Mucosa of descending colon (tissue), 3 donors: ENCODE data around the gene GCNT2. TPM values are rescaled to one million over a fixed set of nuclear protein-coding genes. Genes with fewer than 3 reads are reported as not detected.

Source experiments
- ATAC-seq: fragments of 200-7000 bp; cut with Tn5 transposase; one replicate; pipeline ENCODE4 v1.9.1; 2020; ENCODE audit warnings: mild to moderate bottlenecking, moderate library complexity
- DNase-seq, 3 donors: peaks; one replicate each; pipeline ENCODE4 v3.0.0-alpha.2; 2020
- H3K36me3 ChIP-seq: fragments of 200-600 bp; one replicate; pipeline ENCODE4 v1.8.0; 2021; ENCODE audit warnings: low read depth, mild to moderate bottlenecking
- H3K4me1 ChIP-seq: fragments of 200-600 bp; one replicate; pipeline ENCODE4 v1.8.0; 2021; ENCODE audit warnings: low read depth, mild to moderate bottlenecking
- H3K4me3 ChIP-seq: fragments of 200-600 bp; one replicate; pipeline ENCODE4 v1.8.0; 2021; ENCODE audit warnings: mild to moderate bottlenecking
- H3K9me3 ChIP-seq: fragments of 200-600 bp; one replicate; pipeline ENCODE4 v1.8.0; 2021; ENCODE audit warnings: mild to moderate bottlenecking
- CTCF ChIP-seq: fragments of 200-600 bp; IDR thresholded peaks from one replicate; pipeline ENCODE4 v1.8.0; 2022; ENCODE audit warnings: antibody characterized with exemption, mild to moderate bottlenecking
- intact Hi-C, 2 donors: fragments of 100-400 bp; cut with DNase I in 1 of 2; cut with micrococcal nuclease in 1 of 2; formaldehyde crosslinking; loops; one replicate each; pipeline versions ENCODE4 v1.11.0 to v1.11.1; 2022; cut with DNase I, micrococcal nuclease
- total RNA-seq, 3 donors: library from RNA; stranded (reverse); fragmentation: NEBNext Ultra II Directional in 2 of 3; extraction: Animal tissue kit (Norgen Biotek cat#: 25700) in 2 of 3; gene quantifications; one replicate each; pipeline versions ENCODE4 v1.2.1 to v1.2.4, GENCODE V29; 2021 to 2023
- donor health status: DM: no; HTN: no; CAD: no; lungs with moderate emphysema.
- donor health status: DM: no; HTN: no; CAD: no.
- donor health status: DM: no; HTN: yes; CAD: no.

Gene GCNT2
- total RNA-seq, 3 donors from 2014 or later, result 11.7 to 22.3 (median 19.8) TPM

DNA sequence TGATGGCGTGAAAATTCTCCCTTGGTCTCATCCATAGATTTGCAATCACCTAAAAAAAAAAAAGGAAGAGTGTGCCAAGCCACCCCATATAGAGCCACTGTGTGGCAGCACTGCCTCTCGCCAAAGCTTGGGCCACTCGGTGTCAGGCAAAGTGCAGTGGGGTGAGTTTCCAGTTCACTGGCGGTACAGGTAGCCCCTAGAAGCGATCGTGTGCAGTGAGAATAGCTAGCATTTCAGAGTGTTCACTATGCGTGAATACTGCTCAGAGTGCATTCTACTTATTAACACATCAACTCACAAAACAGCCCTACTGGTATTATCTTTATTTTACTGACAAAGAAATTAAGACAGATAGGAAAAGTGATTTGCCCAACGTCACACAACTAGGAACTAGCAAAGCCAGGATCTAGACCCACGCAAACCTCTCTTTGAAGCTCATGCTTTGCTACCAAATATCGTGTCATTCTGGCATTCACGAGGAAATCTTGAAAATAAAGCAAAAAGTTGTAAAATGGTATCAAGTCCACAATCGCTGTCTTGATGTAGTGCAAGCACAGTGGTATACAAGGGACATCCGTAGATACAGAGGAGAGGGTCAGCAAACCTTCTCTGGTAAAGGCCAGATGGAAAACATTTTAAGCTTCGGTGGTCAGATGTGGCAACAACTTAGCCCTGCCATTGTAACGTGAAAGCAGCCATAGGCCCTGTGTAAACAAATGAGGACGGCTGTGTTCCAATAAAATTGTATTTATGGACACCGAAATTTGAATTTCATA lies 10.4 kb upstream of the GCNT2 start:
- DNase-seq (peak in 2 of 3 donors; percentile 77 to 78), ATAC-seq (peak; percentile 99)
- intact Hi-C loops, result loop anchor here in 1 of 2 donors (5.0 kb wide), 1 partner anchor 182 kb away; the partner anchor contains the start of genes C6orf52 and PAK1IP1
- Histone ChIP-seq H3K4me1 (peaks cover 4% of the 10 kb centered on the region), H3K4me3 (no peak overlapping the region), H3K9me3 (no peaks in the 10 kb centered on the region), H3K36me3 (no peaks in the 10 kb centered on the region)
- TF ChIP-seq CTCF, result peak; percentile 52

GRCh38 chr6:10511477-10511876 lies 9.7 kb upstream of the GCNT2 start:
- intact Hi-C loops, result loop anchor here in 1 of 2 donors (5.0 kb wide), 1 partner anchor 181 kb away; the partner anchor contains the start of genes C6orf52 and PAK1IP1
- ATAC-seq, result no peak
- no peak for DNase-seq
- Histone ChIP-seq H3K4me1 (peaks cover 4% of the 10 kb centered on the region), H3K4me3 (no peak overlapping the region), H3K36me3 (no peaks in the 10 kb centered on the region), H3K9me3 (no peaks in the 10 kb centered on the region)
- TF ChIP-seq CTCF, result no peak

GRCh38 chr6:10513544-10513943 lies 7.6 kb upstream of the GCNT2 start:
- no peaks in the 10 kb centered on the region for H3K9me3 ChIP-seq
- H3K36me3 ChIP-seq, result no peaks in the 10 kb centered on the region
- intact Hi-C loops, result loop anchor here in 1 of 2 donors (5.0 kb wide), 1 partner anchor 179 kb away; the partner anchor contains the start of genes C6orf52 and PAK1IP1
- ATAC-seq (no peak), DNase-seq (no peak)
- no peak overlapping the region for H3K4me3 ChIP-seq
- H3K4me1 ChIP-seq, result peaks cover 4% of the 10 kb centered on the region
- no peak for TF ChIP-seq CTCF

- intact Hi-C loops, result loop anchor here in 1 of 2 donors (5.0 kb wide), 1 partner anchor 178 kb away; the partner anchor contains the start of genes C6orf52 and PAK1IP1
- Histone ChIP-seq H3K36me3 (no peaks in the 10 kb centered on the region), H3K9me3 (no peaks in the 10 kb centered on the region), H3K4me1 (peaks cover 4% of the 10 kb centered on the region), H3K4me3 (no peak overlapping the region)
- DNase-seq (no peak), ATAC-seq (no peak)
- TF ChIP-seq CTCF, result no peak
These were observed 6.9 kb upstream of the GCNT2 start for GRCh38 chr6:10514049-10514780.

DNA sequence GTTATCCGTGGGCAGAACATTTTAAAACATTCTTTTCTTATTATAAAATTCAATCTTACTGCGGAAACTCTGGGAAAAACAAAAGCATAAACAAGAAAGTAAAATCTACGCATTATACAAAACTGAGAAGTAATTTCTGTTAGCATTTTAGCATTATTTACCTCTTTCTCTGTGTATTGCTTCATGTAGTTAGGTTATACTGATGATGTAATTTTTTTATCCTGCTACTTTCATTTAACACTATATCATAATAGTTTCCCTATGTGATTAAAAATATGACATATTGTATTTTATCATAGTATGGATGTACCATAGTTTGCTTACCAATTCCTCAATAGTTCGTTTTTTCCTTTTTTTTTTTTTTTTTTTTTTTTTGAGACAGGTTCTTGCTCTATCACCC lies 4.2 kb upstream of the GCNT2 start:
- TF ChIP-seq CTCF, result no peak
- no peak overlapping the region for H3K4me3 ChIP-seq
- peaks cover 7% of the 10 kb centered on the region for H3K4me1 ChIP-seq
- ATAC-seq (no peak), DNase-seq (no peak)
- H3K9me3 ChIP-seq, result no peaks in the 10 kb centered on the region
- intact Hi-C loops, result no loop called here
- H3K36me3 ChIP-seq, result no peaks in the 10 kb centered on the region
